Activated CD8-positive, alpha-beta memory T cell treated with anti-CD3 and anti-CD28 coated beads for 4 hours (primary cell): ENCODE data around the gene SCNN1G.
"Not testable (repeated sequence)": the region's sequence is repeated elsewhere in the genome, so short reads cannot be mapped to it uniquely, and the experiment has no call there.

Experiments
- DNase-seq, 2 donors: peaks; one replicate each; pipeline ENCODE4 v3.0.0-alpha.2; 2020; ENCODE audit warnings: low read depth in 2 of 2

SCNN1G gene

GRCh38 chr16:23249830-23250229, 67.3 kb downstream of the SCNN1G start:
- no peak for DNase-seq

- DNase-seq = no peak
Measured at GRCh38 chr16:23252310-23252709, 69.8 kb downstream of the SCNN1G start.

GRCh38 chr16:23253650-23254049, 71.1 kb downstream of the SCNN1G start:
- DNase-seq = not testable (repeated sequence)

- no peak for DNase-seq
Measured at GRCh38 chr16:23254338-23254737, 71.8 kb downstream of the SCNN1G start.

GRCh38 chr16:23255000-23255399, 72.5 kb downstream of the SCNN1G start:
- DNase-seq = no peak

GRCh38 chr16:23256440-23256839, 73.9 kb downstream of the SCNN1G start:
- no peak for DNase-seq

- no peak for DNase-seq
Measured at GRCh38 chr16:23257682-23258081, 75.1 kb downstream of the SCNN1G start.

GRCh38 chr16:23258919-23259237, 76.3 kb downstream of the SCNN1G start:
- no peak for DNase-seq
